Astrocyte (in vitro differentiated cells and primary cell): ENCODE measurements around the gene TYROBP. TPM values are rescaled to one million over a fixed set of nuclear protein-coding genes. Genes with fewer than 3 reads are reported as not detected.
"Not testable (repeated sequence)": the region's sequence is repeated elsewhere in the genome, so short reads cannot be mapped to it uniquely, and the experiment has no call there.

ENCODE experiments used
- DNase-seq: peaks from one replicate; pipeline ENCODE4 v3.0.0-alpha.2; 2010; ENCODE audit warnings: low read depth
- FAIRE-seq: peaks from 2 replicates; lab custom pipeline; 2011; peaks lifted over from hg19 to GRCh38; lab: Jason Lieb, UNC
- H2AFZ ChIP-seq: 2 replicates; pipeline ENCODE4 v1.6.0; 2012; ENCODE audit warnings: low read depth, low read length, inconsistent platforms
- H3K27ac ChIP-seq: 2 replicates; pipeline ENCODE4 v1.5.1; 2011; ENCODE audit warnings: low read depth, low read length, inconsistent platforms
- H3K27me3 ChIP-seq: 2 replicates; pipeline ENCODE4 v1.6.0; 2011; ENCODE audit warnings: low read length, inconsistent platforms; ENCODE audit not compliant: insufficient read depth
- H3K36me3 ChIP-seq: 2 replicates; pipeline ENCODE4 v1.5.1; 2011; ENCODE audit warnings: low read length, inconsistent platforms; ENCODE audit not compliant: insufficient read depth
- H3K4me1 ChIP-seq: 2 replicates; pipeline ENCODE4 v1.5.1; 2011; ENCODE audit warnings: low read length, inconsistent platforms; ENCODE audit not compliant: insufficient read depth
- H3K4me2 ChIP-seq: 2 replicates; pipeline ENCODE4 v1.6.0; 2012; ENCODE audit warnings: low read length, inconsistent platforms
- H3K4me3 ChIP-seq: 2 replicates; pipeline ENCODE4 v1.5.1; 2011; ENCODE audit warnings: low read depth, mild to moderate bottlenecking, low read length, inconsistent platforms; ENCODE audit not compliant: insufficient read depth
- H3K79me2 ChIP-seq: 2 replicates; pipeline ENCODE4 v1.6.0; 2012; ENCODE audit warnings: mild to moderate bottlenecking, low read length, inconsistent platforms; ENCODE audit not compliant: insufficient read depth
- H3K9ac ChIP-seq: 2 replicates; pipeline ENCODE4 v1.6.0; 2012; ENCODE audit warnings: mild to moderate bottlenecking, low read length, inconsistent platforms
- H3K9me3 ChIP-seq: 2 replicates; pipeline ENCODE4 v1.5.1; 2012; ENCODE audit warnings: low read depth, mild to moderate bottlenecking, low read length, inconsistent platforms; ENCODE audit not compliant: insufficient read depth
- H4K20me1 ChIP-seq: 2 replicates; pipeline ENCODE4 v1.6.0; 2012; ENCODE audit warnings: low read length, inconsistent platforms; ENCODE audit not compliant: insufficient read depth
- H3K27ac Mint-ChIP-seq: one replicate; pipeline ENCODE4 v1.8.0; 2021; ENCODE audit warnings: mild to moderate bottlenecking, mixed read lengths; ENCODE audit not compliant: unreplicated experiment
- H3K27me3 Mint-ChIP-seq: one replicate; pipeline ENCODE4 v1.8.0; 2021; ENCODE audit warnings: low read depth, mixed read lengths; ENCODE audit not compliant: unreplicated experiment
- H3K36me3 Mint-ChIP-seq: one replicate; pipeline ENCODE4 v1.8.0; 2021; ENCODE audit warnings: low read depth, mixed read lengths; ENCODE audit not compliant: unreplicated experiment
- H3K4me1 Mint-ChIP-seq: one replicate; pipeline ENCODE4 v1.8.0; 2021; ENCODE audit warnings: low read depth, mixed read lengths; ENCODE audit not compliant: unreplicated experiment
- H3K4me3 Mint-ChIP-seq: one replicate; pipeline ENCODE4 v1.8.0; 2021; ENCODE audit warnings: mild to moderate bottlenecking, moderate library complexity, mixed read lengths; ENCODE audit not compliant: unreplicated experiment
- H3K9me3 Mint-ChIP-seq: one replicate; pipeline ENCODE4 v1.8.0; 2021; ENCODE audit warnings: mild to moderate bottlenecking, mixed read lengths; ENCODE audit not compliant: unreplicated experiment
- EZH2 ChIP-seq: IDR thresholded peaks from 2 replicates; pipeline ENCODE4 v1.6.1; 2012; ENCODE audit warnings: mild to moderate bottlenecking, low read length, inconsistent platforms; ENCODE audit not compliant: insufficient read depth
- total RNA-seq: library from RNA; stranded (reverse); gene quantifications from 2 replicates; pipeline ENCODE4 v1.2.1, GENCODE V29; 2021
- TF ChIP-seq, protein P1 (sequence below): IDR thresholded peaks from 2 replicates; pipeline ENCODE4 v1.5.1; 2011; ENCODE audit warnings: low read depth, mild to moderate bottlenecking, inconsistent platforms, low read length, moderate library complexity; ENCODE audit not compliant: insufficient read depth

The TYROBP gene
- total RNA-seq, 1 donor from 2014 or later, result not detected

DNA sequence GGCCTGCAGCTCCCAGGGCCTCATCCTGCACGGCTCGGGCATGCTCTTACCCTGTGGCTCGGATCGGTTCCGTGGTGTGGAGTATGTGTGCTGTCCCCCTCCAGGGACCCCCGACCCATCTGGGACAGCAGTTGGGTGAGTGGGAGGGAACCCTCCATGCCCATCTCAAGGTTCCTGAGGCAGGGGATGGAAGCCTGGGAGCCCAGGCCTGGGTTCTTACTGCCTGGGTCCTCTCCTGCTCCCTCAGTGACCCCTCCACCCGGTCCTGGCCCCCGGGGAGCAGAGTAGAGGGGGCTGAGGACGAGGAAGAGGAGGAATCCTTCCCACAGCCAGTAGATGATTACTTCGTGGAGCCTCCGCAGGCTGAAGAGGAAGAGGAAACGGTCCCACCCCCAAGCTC is 36.5 kb downstream of the TYROBP start:
- FAIRE-seq, result no peak
- H2AFZ ChIP-seq, result no peak overlapping the region
- TF ChIP-seq EZH2, result no peak
- TF ChIP-seq, protein P1, sequence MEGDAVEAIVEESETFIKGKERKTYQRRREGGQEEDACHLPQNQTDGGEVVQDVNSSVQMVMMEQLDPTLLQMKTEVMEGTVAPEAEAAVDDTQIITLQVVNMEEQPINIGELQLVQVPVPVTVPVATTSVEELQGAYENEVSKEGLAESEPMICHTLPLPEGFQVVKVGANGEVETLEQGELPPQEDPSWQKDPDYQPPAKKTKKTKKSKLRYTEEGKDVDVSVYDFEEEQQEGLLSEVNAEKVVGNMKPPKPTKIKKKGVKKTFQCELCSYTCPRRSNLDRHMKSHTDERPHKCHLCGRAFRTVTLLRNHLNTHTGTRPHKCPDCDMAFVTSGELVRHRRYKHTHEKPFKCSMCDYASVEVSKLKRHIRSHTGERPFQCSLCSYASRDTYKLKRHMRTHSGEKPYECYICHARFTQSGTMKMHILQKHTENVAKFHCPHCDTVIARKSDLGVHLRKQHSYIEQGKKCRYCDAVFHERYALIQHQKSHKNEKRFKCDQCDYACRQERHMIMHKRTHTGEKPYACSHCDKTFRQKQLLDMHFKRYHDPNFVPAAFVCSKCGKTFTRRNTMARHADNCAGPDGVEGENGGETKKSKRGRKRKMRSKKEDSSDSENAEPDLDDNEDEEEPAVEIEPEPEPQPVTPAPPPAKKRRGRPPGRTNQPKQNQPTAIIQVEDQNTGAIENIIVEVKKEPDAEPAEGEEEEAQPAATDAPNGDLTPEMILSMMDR, result no peak

DNA sequence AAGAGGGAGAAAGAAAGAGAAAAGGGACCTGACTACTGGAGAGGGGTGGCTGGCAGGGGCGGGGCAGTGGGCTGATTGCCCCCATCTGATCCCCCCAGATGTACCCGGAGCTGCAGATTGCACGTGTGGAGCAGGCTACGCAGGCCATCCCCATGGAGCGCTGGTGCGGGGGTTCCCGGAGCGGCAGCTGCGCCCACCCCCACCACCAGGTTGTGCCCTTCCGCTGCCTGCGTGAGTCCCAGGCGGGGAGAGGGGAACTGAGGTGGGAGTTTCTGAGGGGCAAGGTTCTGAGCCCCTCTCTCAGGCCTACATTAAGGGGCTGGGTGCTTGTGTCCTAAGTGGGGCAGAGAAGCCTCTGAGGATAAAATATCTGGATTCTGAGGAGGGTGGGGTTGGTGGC is 37.3 kb downstream of the TYROBP start:
- Histone ChIP-seq H3K4me2 (no peak overlapping the region), H3K79me2 (no peaks in the 10 kb centered on the region), H4K20me1 (peaks cover 5% of the 10 kb centered on the region), H3K27ac (no peak overlapping the region), H3K9me3 (no peaks in the 10 kb centered on the region), H3K4me3 (no peak overlapping the region), H3K4me1 (peaks cover 8% of the 10 kb centered on the region), H3K36me3 (no peaks in the 10 kb centered on the region), H3K27me3 (peaks cover 3% of the 10 kb centered on the region), H2AFZ (no peak overlapping the region), H3K9ac (no peak overlapping the region)
- FAIRE-seq, result no peak
- Mint-ChIP-seq H3K4me3 (no peak overlapping the region), H3K9me3 (no peaks in the 10 kb centered on the region), H3K4me1 (no peaks in the 10 kb centered on the region), H3K27ac (no peak overlapping the region), H3K27me3 (peaks cover 25% of the 10 kb centered on the region), H3K36me3 (peaks cover 12% of the 10 kb centered on the region)
- DNase-seq, result no peak
- no peak for TF ChIP-seq EZH2
- TF ChIP-seq, protein P1, result no peak

More for the DNA sequence above, 36.5 kb downstream of the TYROBP start:
- Histone ChIP-seq H3K4me3 (no peak overlapping the region), H3K9me3 (no peaks in the 10 kb centered on the region), H4K20me1 (peaks cover 5% of the 10 kb centered on the region), H3K4me1 (peaks cover 8% of the 10 kb centered on the region), H3K79me2 (no peaks in the 10 kb centered on the region), H3K36me3 (no peaks in the 10 kb centered on the region), H3K27me3 (peaks cover 3% of the 10 kb centered on the region), H3K4me2 (no peak overlapping the region), H3K9ac (no peak overlapping the region), H3K27ac (no peak overlapping the region)
- Mint-ChIP-seq H3K4me1 (no peaks in the 10 kb centered on the region), H3K27me3 (peaks cover 23% of the 10 kb centered on the region), H3K27ac (no peak overlapping the region), H3K9me3 (no peaks in the 10 kb centered on the region), H3K36me3 (peaks cover 19% of the 10 kb centered on the region), H3K4me3 (no peak overlapping the region)
- DNase-seq, result no peak

DNA sequence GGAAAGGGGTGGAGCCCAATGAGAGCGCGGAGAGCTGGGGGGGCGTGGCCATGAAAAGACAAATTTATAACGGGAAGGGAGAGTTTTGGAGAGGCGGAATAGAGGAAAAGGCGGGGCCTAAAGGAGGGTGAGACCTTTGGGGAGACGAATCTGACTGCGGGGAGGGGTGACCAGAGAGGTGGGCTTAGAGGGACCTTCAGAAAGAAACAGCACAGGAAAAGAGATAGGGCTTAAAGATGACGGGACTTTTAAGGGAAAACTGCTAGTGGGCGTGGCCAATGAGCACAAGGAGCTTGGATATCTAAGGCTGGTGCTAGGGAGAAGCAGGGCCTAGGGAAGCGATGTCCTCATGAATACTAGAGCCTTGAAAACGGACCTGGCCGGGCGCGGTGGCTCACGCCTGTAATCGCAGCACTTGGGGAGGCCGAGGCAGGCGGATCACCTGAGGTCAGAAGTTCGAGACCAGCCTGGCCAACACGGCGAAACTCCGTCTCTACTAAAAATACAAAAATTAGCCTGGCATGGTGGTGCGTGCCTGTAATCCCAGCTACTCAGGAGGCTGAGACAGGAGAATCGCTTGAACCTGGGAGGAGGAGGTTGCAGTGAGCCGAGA is 37.9 kb downstream of the TYROBP start:
- H3K4me3 Mint-ChIP-seq, result peak overlapping the region; percentile 81
- H3K27ac ChIP-seq, H3K9ac ChIP-seq, DNase-seq, H4K20me1 ChIP-seq, H3K27me3 ChIP-seq, H3K4me1 Mint-ChIP-seq, H3K27ac Mint-ChIP-seq, FAIRE-seq, H3K9me3 ChIP-seq, H3K9me3 Mint-ChIP-seq, H3K36me3 ChIP-seq, H3K4me1 ChIP-seq, H3K79me2 ChIP-seq: not testable (repeated sequence)
- peak overlapping the region; percentile 91 for H3K4me2 ChIP-seq
- H3K27me3 Mint-ChIP-seq, result peaks cover 31% of the 10 kb centered on the region
- peak overlapping the region; percentile 60 for H2AFZ ChIP-seq
- H3K4me3 ChIP-seq, result peak overlapping the region; percentile 50
- H3K36me3 Mint-ChIP-seq, result peaks cover 12% of the 10 kb centered on the region
